Activated CD4-positive, alpha-beta T cell treated with anti-CD3 and anti-CD28 coated beads for 1 hour (primary cell): ENCODE results near the gene RPLP1.

ENCODE experiments used
- DNase-seq: peaks from one replicate; pipeline ENCODE4 v3.0.0-alpha.2; 2020

RPLP1 gene

GRCh38 chr15:69499521-69500211, 47.0 kb downstream of the RPLP1 start:
- DNase-seq: no peak

GRCh38 chr15:69500339-69500738, 47.7 kb downstream of the RPLP1 start:
- no peak for DNase-seq

GRCh38 chr15:69501456-69501855, 48.8 kb downstream of the RPLP1 start:
- DNase-seq: no peak

GRCh38 chr15:69502470-69503045, 49.9 kb downstream of the RPLP1 start:
- no peak for DNase-seq

- DNase-seq: no peak
Measured at GRCh38 chr15:69504352-69505040, 51.9 kb downstream of the RPLP1 start.
